Measurements from ENCODE around the gene TRPM3. TPM values are rescaled to one million over a fixed set of nuclear protein-coding genes. Genes with fewer than 3 reads are reported as not detected.

TRPM3 gene
- polyA plus RNA-seq, 2 of the 4 experiments (the other 2 are of a cell fraction), result not detected

- POLR2A ChIA-PET, result no interaction called here
- Histone ChIP-seq H3K4me2 (no peak overlapping the region), H3K27ac (no peak overlapping the region), H3K9me3 (no peaks in the 10 kb centered on the region), H3K4me1 (no peaks in the 10 kb centered on the region), H3K4me3 (no peak overlapping the region)
- CTCF ChIA-PET, result interaction anchor here (0.7 to 4.6 kb wide), 6 partner anchors 11 to 132 kb away, joined by 3 to 26 read pairs (median 3); no protein-coding TSS in a partner anchor
- no peak for TF ChIP-seq CBX8 (IDR thresholded peaks at IDR 0.05)
- TF ChIP-seq RNF2 (IDR thresholded peaks at IDR 0.05; ENCODE audit: borderline replicate concordance, low read depth), result no peak
- TF ChIP-seq HOXA7 (CRISPR knock-in tag; IDR thresholded peaks at IDR 0.05), result no peak
- no peak for TF ChIP-seq RAD21 (conservative IDR thresholded peaks at IDR 0.05 in 1 of 2, IDR thresholded peaks at IDR 0.05 in 1 of 2)
- no peak for TF ChIP-seq EHMT2 (IDR thresholded peaks at IDR 0.05; ENCODE audit: low read depth)
- no peak for TF ChIP-seq BHLHE40 (IDR thresholded peaks at IDR 0.05; ENCODE audit: low read depth, low read length)
- no peak for TF ChIP-seq EP300 (IDR thresholded peaks at IDR 0.05)
- TF ChIP-seq USF2 (IDR thresholded peaks at IDR 0.05), result no peak
- TF ChIP-seq TP53 (CRISPR knock-in tag; IDR thresholded peaks at IDR 0.05), result no peak
- TF ChIP-seq, protein P1, sequence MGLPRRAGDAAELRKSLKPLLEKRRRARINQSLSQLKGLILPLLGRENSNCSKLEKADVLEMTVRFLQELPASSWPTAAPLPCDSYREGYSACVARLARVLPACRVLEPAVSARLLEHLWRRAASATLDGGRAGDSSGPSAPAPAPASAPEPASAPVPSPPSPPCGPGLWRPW (IDR thresholded peaks at IDR 0.05), result no peak
- TF ChIP-seq, protein P2, sequence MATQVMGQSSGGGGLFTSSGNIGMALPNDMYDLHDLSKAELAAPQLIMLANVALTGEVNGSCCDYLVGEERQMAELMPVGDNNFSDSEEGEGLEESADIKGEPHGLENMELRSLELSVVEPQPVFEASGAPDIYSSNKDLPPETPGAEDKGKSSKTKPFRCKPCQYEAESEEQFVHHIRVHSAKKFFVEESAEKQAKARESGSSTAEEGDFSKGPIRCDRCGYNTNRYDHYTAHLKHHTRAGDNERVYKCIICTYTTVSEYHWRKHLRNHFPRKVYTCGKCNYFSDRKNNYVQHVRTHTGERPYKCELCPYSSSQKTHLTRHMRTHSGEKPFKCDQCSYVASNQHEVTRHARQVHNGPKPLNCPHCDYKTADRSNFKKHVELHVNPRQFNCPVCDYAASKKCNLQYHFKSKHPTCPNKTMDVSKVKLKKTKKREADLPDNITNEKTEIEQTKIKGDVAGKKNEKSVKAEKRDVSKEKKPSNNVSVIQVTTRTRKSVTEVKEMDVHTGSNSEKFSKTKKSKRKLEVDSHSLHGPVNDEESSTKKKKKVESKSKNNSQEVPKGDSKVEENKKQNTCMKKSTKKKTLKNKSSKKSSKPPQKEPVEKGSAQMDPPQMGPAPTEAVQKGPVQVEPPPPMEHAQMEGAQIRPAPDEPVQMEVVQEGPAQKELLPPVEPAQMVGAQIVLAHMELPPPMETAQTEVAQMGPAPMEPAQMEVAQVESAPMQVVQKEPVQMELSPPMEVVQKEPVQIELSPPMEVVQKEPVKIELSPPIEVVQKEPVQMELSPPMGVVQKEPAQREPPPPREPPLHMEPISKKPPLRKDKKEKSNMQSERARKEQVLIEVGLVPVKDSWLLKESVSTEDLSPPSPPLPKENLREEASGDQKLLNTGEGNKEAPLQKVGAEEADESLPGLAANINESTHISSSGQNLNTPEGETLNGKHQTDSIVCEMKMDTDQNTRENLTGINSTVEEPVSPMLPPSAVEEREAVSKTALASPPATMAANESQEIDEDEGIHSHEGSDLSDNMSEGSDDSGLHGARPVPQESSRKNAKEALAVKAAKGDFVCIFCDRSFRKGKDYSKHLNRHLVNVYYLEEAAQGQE (IDR thresholded peaks at IDR 0.05), result no peak
- no peak for TF ChIP-seq SMC3 (IDR thresholded peaks at IDR 0.05)
- TF ChIP-seq PBX3 (IDR thresholded peaks at IDR 0.05), result no peak
- no peak for TF ChIP-seq FOXS1 (CRISPR knock-in tag; IDR thresholded peaks at IDR 0.05)
- ATAC-seq, result no peak
- FAIRE-seq, result no peak
- WGBS (ENCODE audit: missing lambda C conversion rate), result 58% methylated on average over 4 of the region's 4 CpGs
- DNase-seq (ENCODE audit: low read depth in 1 of 2, low spot score in 1 of 2), result no peak
Observed at GRCh38 chr9:70615464-70616138, 505.8 kb downstream of the TRPM3 start.

GRCh38 chr9:70614786-70615463 is 506.5 kb downstream of the TRPM3 start:
- Histone ChIP-seq H3K4me3 (no peak overlapping the region), H3K4me1 (no peaks in the 10 kb centered on the region), H3K9me3 (no peaks in the 10 kb centered on the region), H3K27ac (no peak overlapping the region), H3K4me2 (no peak overlapping the region)
- POLR2A ChIA-PET, result interaction anchor here (0.6 kb wide), 1 partner anchor 196 kb away, joined by 3 read pairs; no protein-coding TSS in a partner anchor
- TF ChIP-seq RNF2 (IDR thresholded peaks at IDR 0.05; ENCODE audit: borderline replicate concordance, low read depth), result no peak
- TF ChIP-seq, protein P2 (IDR thresholded peaks at IDR 0.05), result no peak
- TF ChIP-seq TP53 (CRISPR knock-in tag; IDR thresholded peaks at IDR 0.05), result no peak
- no peak for TF ChIP-seq RFX5 (IDR thresholded peaks at IDR 0.05)
- no peak for TF ChIP-seq HOXA7 (CRISPR knock-in tag; IDR thresholded peaks at IDR 0.05)
- TF ChIP-seq ELK1 (IDR thresholded peaks at IDR 0.05; ENCODE audit: low read depth, low read length), result no peak
- no peak for TF ChIP-seq BHLHE40 (IDR thresholded peaks at IDR 0.05; ENCODE audit: low read depth, low read length)
- no peak for TF ChIP-seq POLR2A (IDR thresholded peaks at IDR 0.05; ENCODE audit: low read length)
- no peak for TF ChIP-seq FOSL2 (IDR thresholded peaks at IDR 0.05)
- TF ChIP-seq FOSL2 (CRISPR knock-in tag; IDR thresholded peaks at IDR 0.05), result no peak
- TF ChIP-seq SMC3 (IDR thresholded peaks at IDR 0.05), result no peak
- TF ChIP-seq JUNB (IDR thresholded peaks at IDR 0.05), result no peak
- no peak for TF ChIP-seq FOSB (CRISPR knock-in tag; IDR thresholded peaks at IDR 0.05)
- TF ChIP-seq RCOR1 (IDR thresholded peaks at IDR 0.05; ENCODE audit: low read depth, low read length), result no peak
- no peak for TF ChIP-seq CBX2 (IDR thresholded peaks at IDR 0.05; ENCODE audit: borderline replicate concordance, low read depth)
- no peak for TF ChIP-seq TFCP2L1 (CRISPR knock-in tag; IDR thresholded peaks at IDR 0.05)
- TF ChIP-seq HOXB13 (CRISPR knock-in tag; IDR thresholded peaks at IDR 0.05; ENCODE audit: low read depth), result no peak
- ATAC-seq (no peak), FAIRE-seq (no peak), DNase-seq (ENCODE audit: low read depth in 1 of 2, low spot score in 1 of 2) (no peak)
- CTCF ChIA-PET, result interaction anchor here (0.7 to 4.6 kb wide), 5 partner anchors 10 to 131 kb away, joined by 3 to 26 read pairs (median 3); no protein-coding TSS in a partner anchor
- 42% methylated on average over 4 of the region's 4 CpGs for WGBS (ENCODE audit: missing lambda C conversion rate)

Data from A549 (cell line).